Activated CD8-positive, alpha-beta memory T cell treated with anti-CD3 and anti-CD28 coated beads for 4 hours (primary cell): ENCODE measurements around the gene PFKFB3.
A peak's percentile ranks its signal among the peaks of the same experiment; 100 is the strongest.
"Not testable (repeated sequence)": the region's sequence is repeated elsewhere in the genome, so short reads cannot be mapped to it uniquely, and the experiment has no call there.

Experiments used
- DNase-seq, 2 donors: peaks; one replicate each; pipeline ENCODE4 v3.0.0-alpha.2; 2020; ENCODE audit warnings: low read depth in 2 of 2

PFKFB3 gene

GRCh38 chr10:6202684-6203330, at the start of gene PFKFB3:
PFKFB3 (plus strand) TSS chr10:6202932; CDS start chr10:6203261, 329 bp downstream.
- peak; percentile 84 to 85 for DNase-seq

- DNase-seq: no peak
These were observed 48.9 kb upstream of the PFKFB3 start for GRCh38 chr10:6153845-6154244.

- DNase-seq: no peak
These were observed 48.2 kb upstream of the PFKFB3 start for GRCh38 chr10:6154566-6154965.

- DNase-seq: no peak
These were observed 44.5 kb upstream of the PFKFB3 start for GRCh38 chr10:6158276-6158675.

- no peak for DNase-seq
These were observed 40.8 kb upstream of the PFKFB3 start for GRCh38 chr10:6161921-6162320.

- DNase-seq: no peak
These were observed 40.0 kb upstream of the PFKFB3 start for GRCh38 chr10:6162589-6163356.

GRCh38 chr10:6163364-6164270, 39.1 kb upstream of the PFKFB3 start:
- DNase-seq: peak; percentile 78 to 83

GRCh38 chr10:6164271-6165095, 38.2 kb upstream of the PFKFB3 start:
- no peak for DNase-seq

- DNase-seq: no peak
These were observed 37.5 kb upstream of the PFKFB3 start for GRCh38 chr10:6165221-6165725.

GRCh38 chr10:6165933-6166332, 36.8 kb upstream of the PFKFB3 start:
- DNase-seq: not testable (repeated sequence)

GRCh38 chr10:6167456-6167855, 35.3 kb upstream of the PFKFB3 start:
- DNase-seq: no peak

GRCh38 chr10:6168084-6168483, 34.6 kb upstream of the PFKFB3 start:
- no peak for DNase-seq

GRCh38 chr10:6170638-6171037, 32.1 kb upstream of the PFKFB3 start:
- DNase-seq: no peak

- DNase-seq: no peak
These were observed 30.6 kb upstream of the PFKFB3 start for GRCh38 chr10:6171881-6172695.

GRCh38 chr10:6173203-6173602, 29.5 kb upstream of the PFKFB3 start:
- peak in 1 of 2 donors; percentile 5 for DNase-seq

GRCh38 chr10:6174201-6174874, 28.4 kb upstream of the PFKFB3 start:
- no peak for DNase-seq

GRCh38 chr10:6175329-6176055, 27.2 kb upstream of the PFKFB3 start:
- no peak for DNase-seq

- no peak for DNase-seq
These were observed 26.0 kb upstream of the PFKFB3 start for GRCh38 chr10:6176691-6177231.

GRCh38 chr10:6177880-6178281, 24.9 kb upstream of the PFKFB3 start:
- no peak for DNase-seq
